ENCODE measurements around the gene NR3C1.

- TF ChIP-seq CTCF (IDR thresholded peaks at IDR 0.05 in 2 of 3, conservative IDR thresholded peaks at IDR 0.05 in 1 of 3; ENCODE audit: borderline replicate concordance in 1 of 3, insufficient read depth in 1 of 3, low read depth in 2 of 3, low read length in 2 of 3), result no peak
- no peak for TF ChIP-seq EZH2phosphoT487 (IDR thresholded peaks at IDR 0.05; ENCODE audit: borderline replicate concordance)
- TF ChIP-seq MAX (IDR thresholded peaks at IDR 0.05), result no peak
- TF ChIP-seq REST (IDR thresholded peaks at IDR 0.05; ENCODE audit: low read depth), result no peak
- no peak for TF ChIP-seq POLR2AphosphoS5 (IDR thresholded peaks at IDR 0.05; ENCODE audit: low read depth, low read length)
- TF ChIP-seq POLR2A (IDR thresholded peaks at IDR 0.05; ENCODE audit: borderline replicate concordance, extremely low read depth, insufficient read depth, insufficient read length), result no peak
- no peak for TF ChIP-seq ZNF274 (IDR thresholded peaks at IDR 0.05; ENCODE audit: low read depth, low read length)
- no peak for TF ChIP-seq ATF3 (IDR thresholded peaks at IDR 0.05)
- no peak for TF ChIP-seq EGR1 (IDR thresholded peaks at IDR 0.05; ENCODE audit: low read depth)
- TF ChIP-seq ELF1 (IDR thresholded peaks at IDR 0.05; ENCODE audit: borderline replicate concordance, low read depth), result no peak
Measured at GRCh38 chr5:143428155-143428554, 24.7 kb upstream of the NR3C1 start.

All from HCT116 (cell line).